Smooth muscle cell (in vitro differentiated cells): Measurements from ENCODE around the gene HELT. TPM values are rescaled to one million over a fixed set of nuclear protein-coding genes. Genes with fewer than 3 reads are reported as not detected.

Experiments used
- DNase-seq: peaks from one replicate; lab custom pipeline; 2025; ENCODE audit not compliant: unreplicated experiment; lab: John Stamatoyannopoulos, UW
- H2AFZ ChIP-seq: fragments of 200-600 bp; sonication (generic); 2 replicates; pipeline ENCODE4 v1.6.0; 2016; ENCODE audit warnings: antibody characterized with exemption, low read depth, mild to moderate bottlenecking
- H3F3A ChIP-seq: fragments of 200-600 bp; sonication (generic); 2 replicates; pipeline ENCODE4 v1.6.0; 2017; ENCODE audit warnings: antibody characterized with exemption, low read depth
- H3K27ac ChIP-seq: fragments of 200-600 bp; sonication (generic); 2 replicates; pipeline ENCODE4 v1.5.1; 2016; ENCODE audit warnings: low read depth, mild to moderate bottlenecking
- H3K27me3 ChIP-seq: fragments of 200-600 bp; sonication (generic); 2 replicates; pipeline ENCODE4 v1.6.1; 2016; ENCODE audit warnings: low read depth, mild to moderate bottlenecking
- H3K36me3 ChIP-seq: fragments of 200-600 bp; sonication (generic); 2 replicates; pipeline ENCODE4 v1.5.1; 2016; ENCODE audit warnings: low read depth
- H3K4me1 ChIP-seq: fragments of 200-600 bp; sonication (generic); 2 replicates; pipeline ENCODE4 v1.5.1; 2016; ENCODE audit warnings: low read depth
- H3K4me2 ChIP-seq: fragments of 200-600 bp; sonication (generic); 2 replicates; pipeline ENCODE4 v1.6.0; 2016; ENCODE audit warnings: mild to moderate bottlenecking
- H3K4me3 ChIP-seq: fragments of 200-600 bp; sonication (generic); 2 replicates; pipeline ENCODE4 v1.5.1; 2016; ENCODE audit warnings: mild to moderate bottlenecking
- H3K79me2 ChIP-seq: fragments of 200-600 bp; sonication (generic); 2 replicates; pipeline ENCODE4 v1.6.0; 2016; ENCODE audit warnings: low read depth, mild to moderate bottlenecking
- H3K9ac ChIP-seq: fragments of 200-600 bp; sonication (generic); 2 replicates; pipeline ENCODE4 v1.6.0; 2016; ENCODE audit warnings: low read depth
- H3K9me3 ChIP-seq: fragments of 200-600 bp; sonication (generic); replicated peaks from 2 replicates; pipeline ENCODE4 v1.5.1; 2016; ENCODE audit warnings: low read depth
- H4K20me1 ChIP-seq: fragments of 200-600 bp; sonication (generic); 2 replicates; pipeline ENCODE4 v1.6.0; 2016; ENCODE audit warnings: low read depth
- CTCF ChIP-seq: fragments of 200-600 bp; sonication (generic); IDR thresholded peaks from 2 replicates; pipeline ENCODE4 v1.5.1; 2017; ENCODE audit warnings: borderline replicate concordance, mild to moderate bottlenecking, antibody characterized with exemption; ENCODE audit not compliant: insufficient read depth, poor library complexity, severe bottlenecking
- WGBS: methylation state at CpG from one replicate; pipeline ENCODE4 v1.1.7; 2016; ENCODE audit warnings: low lambda C conversion rate; 5-methylcytosine and 5-hydroxymethylcytosine counted together
- polyA plus RNA-seq: library from polyadenylated mRNA; unstranded; fragments of >200 nt; fragmentation: Nextera tagmentation; extraction: Ambion mirVana; gene quantifications from 2 replicates; pipeline ENCODE4 v1.2.1, GENCODE V29; 2016
- total RNA-seq: library from RNA; depleted of rRNA; stranded (reverse); fragments of >200 nt; gene quantifications from 2 replicates; pipeline ENCODE4 v1.2.3, GENCODE V29; 2014

The HELT gene
- total and polyA plus RNA-seq, 2 experiments from 2014 or later, result not detected

GRCh38 chr4:184991860-184992259, 26.4 kb upstream of the HELT start:
- Histone ChIP-seq H3K79me2 (no peaks in the 10 kb centered on the region), H3K27me3 (peaks cover 12% of the 10 kb centered on the region), H3F3A (no peaks in the 10 kb centered on the region), H3K27ac (no peak overlapping the region), H3K9me3 (no peaks in the 10 kb centered on the region), H3K4me1 (no peaks in the 10 kb centered on the region), H3K9ac (no peak overlapping the region), H4K20me1 (no peaks in the 10 kb centered on the region), H3K4me3 (no peak overlapping the region), H3K4me2 (no peak overlapping the region), H2AFZ (no peak overlapping the region), H3K36me3 (no peaks in the 10 kb centered on the region)
- TF ChIP-seq CTCF, result no peak
- 87% methylated on average over 6 of the region's 6 CpGs for WGBS
- no peak for DNase-seq

- Histone ChIP-seq H3K79me2 (no peaks in the 10 kb centered on the region), H3K9me3 (no peaks in the 10 kb centered on the region), H3F3A (no peaks in the 10 kb centered on the region), H3K27me3 (peaks cover 12% of the 10 kb centered on the region), H3K4me3 (no peak overlapping the region), H3K27ac (no peak overlapping the region), H3K9ac (no peak overlapping the region), H3K36me3 (no peaks in the 10 kb centered on the region), H4K20me1 (no peaks in the 10 kb centered on the region), H3K4me2 (no peak overlapping the region), H2AFZ (no peak overlapping the region), H3K4me1 (no peaks in the 10 kb centered on the region)
- TF ChIP-seq CTCF, result no peak
- 95% methylated on average over 15 of the region's 15 CpGs for WGBS
- no peak for DNase-seq
Observed at GRCh38 chr4:184992422-184992821, 25.9 kb upstream of the HELT start.

GRCh38 chr4:184993247-184993646, 25.0 kb upstream of the HELT start:
- H3K27ac ChIP-seq, result no peak overlapping the region
- H3K4me2 ChIP-seq, result no peak overlapping the region
- no peak overlapping the region for H2AFZ ChIP-seq
- H3K4me3 ChIP-seq, result no peak overlapping the region
- H3K4me1 ChIP-seq, result no peaks in the 10 kb centered on the region
- peaks cover 12% of the 10 kb centered on the region for H3K27me3 ChIP-seq
- H3K79me2 ChIP-seq, result no peaks in the 10 kb centered on the region
- 61% methylated on average over 3 of the region's 3 CpGs for WGBS
- no peak for DNase-seq
- TF ChIP-seq CTCF, result no peak
- H3K9me3 ChIP-seq, result no peaks in the 10 kb centered on the region
- no peaks in the 10 kb centered on the region for H4K20me1 ChIP-seq
- no peaks in the 10 kb centered on the region for H3K36me3 ChIP-seq
- H3F3A ChIP-seq, result no peaks in the 10 kb centered on the region
- no peak overlapping the region for H3K9ac ChIP-seq

- Histone ChIP-seq H3K9ac (no peak overlapping the region), H2AFZ (no peak overlapping the region), H3F3A (no peaks in the 10 kb centered on the region), H4K20me1 (no peaks in the 10 kb centered on the region), H3K36me3 (no peaks in the 10 kb centered on the region), H3K9me3 (no peaks in the 10 kb centered on the region), H3K4me3 (no peak overlapping the region), H3K27ac (no peak overlapping the region), H3K4me1 (no peaks in the 10 kb centered on the region), H3K79me2 (no peaks in the 10 kb centered on the region), H3K4me2 (no peak overlapping the region), H3K27me3 (peaks cover 15% of the 10 kb centered on the region)
- WGBS, result 91% methylated on average over 18 of the region's 18 CpGs
- DNase-seq, result no peak
- TF ChIP-seq CTCF, result no peak
Observed at GRCh38 chr4:184994010-184994622, 24.2 kb upstream of the HELT start.
